Measurements from ENCODE around the gene RXFP2.

RXFP2 gene

DNA sequence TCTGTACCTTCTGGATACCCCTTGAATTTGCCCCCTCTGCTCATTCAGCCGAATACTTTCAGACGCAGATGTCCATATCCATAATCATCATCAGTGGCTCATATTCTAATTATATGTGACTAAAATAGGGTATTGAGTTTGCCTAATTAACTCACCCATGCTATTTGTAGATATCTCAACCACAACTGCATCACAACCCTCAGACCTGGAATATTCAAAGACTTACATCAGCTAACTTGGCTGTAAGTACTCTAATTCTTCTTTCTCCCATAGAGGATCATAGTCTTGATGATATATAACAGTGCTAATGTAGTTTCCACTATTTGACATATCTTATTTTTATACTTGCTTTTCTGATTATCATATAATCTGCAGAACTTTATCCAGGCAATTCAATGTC lies 35.8 kb downstream of the RXFP2 start:
- TF ChIP-seq, protein P1, sequence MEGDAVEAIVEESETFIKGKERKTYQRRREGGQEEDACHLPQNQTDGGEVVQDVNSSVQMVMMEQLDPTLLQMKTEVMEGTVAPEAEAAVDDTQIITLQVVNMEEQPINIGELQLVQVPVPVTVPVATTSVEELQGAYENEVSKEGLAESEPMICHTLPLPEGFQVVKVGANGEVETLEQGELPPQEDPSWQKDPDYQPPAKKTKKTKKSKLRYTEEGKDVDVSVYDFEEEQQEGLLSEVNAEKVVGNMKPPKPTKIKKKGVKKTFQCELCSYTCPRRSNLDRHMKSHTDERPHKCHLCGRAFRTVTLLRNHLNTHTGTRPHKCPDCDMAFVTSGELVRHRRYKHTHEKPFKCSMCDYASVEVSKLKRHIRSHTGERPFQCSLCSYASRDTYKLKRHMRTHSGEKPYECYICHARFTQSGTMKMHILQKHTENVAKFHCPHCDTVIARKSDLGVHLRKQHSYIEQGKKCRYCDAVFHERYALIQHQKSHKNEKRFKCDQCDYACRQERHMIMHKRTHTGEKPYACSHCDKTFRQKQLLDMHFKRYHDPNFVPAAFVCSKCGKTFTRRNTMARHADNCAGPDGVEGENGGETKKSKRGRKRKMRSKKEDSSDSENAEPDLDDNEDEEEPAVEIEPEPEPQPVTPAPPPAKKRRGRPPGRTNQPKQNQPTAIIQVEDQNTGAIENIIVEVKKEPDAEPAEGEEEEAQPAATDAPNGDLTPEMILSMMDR (conservative IDR thresholded peaks at IDR 0.05): no peak
- no peak overlapping the region for H3K27ac ChIP-seq

- TF ChIP-seq, protein P1 (conservative IDR thresholded peaks at IDR 0.05): no peak
- H3K27ac ChIP-seq: no peak overlapping the region
Observed at GRCh38 chr13:31775686-31776085, 36.4 kb downstream of the RXFP2 start.

GRCh38 chr13:31781064-31781463 lies 41.7 kb downstream of the RXFP2 start:
- H3K27ac ChIP-seq: no peak overlapping the region
- TF ChIP-seq, protein P1 (conservative IDR thresholded peaks at IDR 0.05): no peak

DNA sequence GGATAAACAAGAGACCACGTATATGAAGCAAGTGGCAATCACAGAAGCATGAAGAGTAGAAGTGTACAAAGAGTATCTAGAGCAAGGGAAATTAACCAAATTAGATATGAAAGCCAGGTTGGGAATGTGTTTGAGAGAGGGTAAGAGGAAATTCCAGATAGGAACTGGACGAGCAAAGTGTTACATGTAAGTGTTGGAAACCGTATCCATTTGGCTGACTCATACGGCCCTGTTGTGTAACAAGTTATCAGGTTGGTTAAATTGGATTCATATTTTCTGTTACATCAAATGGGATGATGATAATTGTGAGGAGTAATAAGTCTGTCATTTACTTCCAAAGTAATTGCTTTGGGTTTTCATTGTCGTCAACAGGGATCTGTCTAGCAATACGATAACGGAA lies 46.7 kb downstream of the RXFP2 start:
- no peak overlapping the region for H3K27ac ChIP-seq
- TF ChIP-seq, protein P1 (conservative IDR thresholded peaks at IDR 0.05): no peak

GRCh38 chr13:31790992-31791391 lies 51.7 kb downstream of the RXFP2 start:
- H3K27ac ChIP-seq: no peak overlapping the region
- TF ChIP-seq, protein P1 (conservative IDR thresholded peaks at IDR 0.05): no peak

DNA sequence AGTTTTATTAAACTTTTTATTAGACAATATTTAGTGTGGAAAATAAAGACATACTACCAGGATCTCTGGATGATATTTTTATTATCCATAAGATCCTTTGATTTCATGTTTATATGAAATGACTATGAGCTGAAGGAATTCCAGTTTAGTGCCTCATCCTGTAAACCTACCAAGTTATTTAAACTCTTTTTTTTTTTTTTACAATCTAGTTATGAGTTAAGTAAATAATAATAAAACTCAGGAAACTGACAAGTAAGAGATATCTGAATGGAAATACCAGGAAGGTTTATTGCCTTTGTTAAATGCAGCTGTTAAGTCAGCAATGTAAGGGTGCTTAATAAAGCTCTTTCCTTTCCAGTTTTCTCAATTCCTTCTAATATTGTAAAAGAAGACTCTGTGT lies 53.9 kb downstream of the RXFP2 start:
- TF ChIP-seq, protein P1 (conservative IDR thresholded peaks at IDR 0.05): no peak
- peak overlapping the region; percentile 44 for H3K27ac ChIP-seq

DNA sequence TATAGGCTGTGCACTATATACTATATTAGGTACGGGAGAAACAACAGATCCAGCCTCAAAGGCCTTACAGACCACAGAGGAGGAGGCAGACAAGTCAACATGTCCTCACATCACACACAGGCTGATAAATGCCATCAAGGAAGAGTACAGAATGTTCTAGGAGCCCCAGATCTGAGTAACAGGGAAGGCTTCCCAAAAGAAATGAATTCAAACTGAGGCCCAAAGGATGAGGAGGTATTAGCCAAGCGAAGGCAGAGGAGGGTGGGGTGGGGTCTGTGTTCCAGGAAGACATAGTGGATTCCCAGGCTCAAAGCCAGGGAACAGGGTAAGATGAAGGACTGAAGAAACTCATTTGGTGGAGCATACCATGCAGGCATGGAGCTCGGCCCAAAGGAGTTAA lies 55.1 kb downstream of the RXFP2 start:
- TF ChIP-seq, protein P1 (conservative IDR thresholded peaks at IDR 0.05): no peak
- no peak overlapping the region for H3K27ac ChIP-seq
